Thyroid gland (tissue), 4 donors: Measurements from ENCODE around the gene PLXNB3. TPM values are rescaled to one million over a fixed set of nuclear protein-coding genes. Genes with fewer than 3 reads are reported as not detected.

Experiments
- total RNA-seq, 4 donors: library from RNA; depleted of rRNA; stranded (reverse); fragments of >200 nt; gene quantifications; one replicate each; pipeline ENCODE4 v1.2.3, GENCODE V29; 2016

The PLXNB3 gene
- total RNA-seq, 4 donors from 2014 or later = 0.67 to 2.0 (median 1.1) TPM

Other genes with a start within 250 kb of the PLXNB3 start
- not detected for gene ATP2B3, start 246.6 kb upstream of the PLXNB3 start, total RNA-seq
- gene CCNQ, start 165.1 kb upstream of the PLXNB3 start, total RNA-seq = 10 to 100 TPM; 22.0 to 43.3 (median 33.0) TPM
- gene DUSP9, start 117.0 kb upstream of the PLXNB3 start, total RNA-seq = not detected
- under 1 TPM in 1 of 4 donors, not detected in 3; 0.83 TPM for gene PNCK, start 90.4 kb upstream of the PLXNB3 start, total RNA-seq
- 1 to 10 TPM; 4.0 to 8.0 (median 6.1) TPM for gene SLC6A8, start 76.3 kb upstream of the PLXNB3 start, total RNA-seq
- 100 to 1,000 TPM; 170 to 228 (median 185) TPM for gene BCAP31, start 39.9 kb upstream of the PLXNB3 start, total RNA-seq
- gene ABCD1, start 39.4 kb upstream of the PLXNB3 start, total RNA-seq = 10 to 100 TPM in 1 of 4 donors, 1 to 10 TPM in 3; 7.0 to 11.8 (median 8.9) TPM
- gene SRPK3, start 16.8 kb downstream of the PLXNB3 start, total RNA-seq = under 1 TPM in 1 of 4 donors, not detected in 3; 0.22 TPM
- gene IDH3G, start 30.1 kb downstream of the PLXNB3 start, total RNA-seq = 100 to 1,000 TPM in 3 of 4 donors, 10 to 100 TPM in 1; 77.7 to 148 (median 115) TPM
- gene SSR4, start 30.4 kb downstream of the PLXNB3 start, total RNA-seq = 100 to 1,000 TPM; 177 to 359 (median 279) TPM
- 1 to 10 TPM; 3.2 to 7.0 (median 4.5) TPM for gene PDZD4, start 66.3 kb downstream of the PLXNB3 start, total RNA-seq
- 1 to 10 TPM in 1 of 4 donors, under 1 TPM in 3; 0.45 to 2.2 (median 0.75) TPM for gene L1CAM, start 121.9 kb downstream of the PLXNB3 start, total RNA-seq
- 1 to 10 TPM in 3 of 4 donors, not detected in 1; 1.1 to 2.8 (median 2.6) TPM for gene AVPR2, start 140.4 kb downstream of the PLXNB3 start, total RNA-seq
- gene ARHGAP4, start 162.0 kb downstream of the PLXNB3 start, total RNA-seq = 10 to 100 TPM in 2 of 4 donors, 1 to 10 TPM in 2; 6.5 to 37.0 (median 12.2) TPM
- 10 to 100 TPM; 58.7 to 89.3 (median 69.7) TPM for gene NAA10, start 170.8 kb downstream of the PLXNB3 start, total RNA-seq
- 10 to 100 TPM in 1 of 4 donors, 1 to 10 TPM in 3; 3.6 to 16.5 (median 4.4) TPM for gene RENBP, start 180.4 kb downstream of the PLXNB3 start, total RNA-seq
- gene HCFC1, start 207.6 kb downstream of the PLXNB3 start, total RNA-seq = 100 to 1,000 TPM in 1 of 4 donors, 10 to 100 TPM in 3; 23.5 to 119 (median 52.3) TPM
- gene TMEM187, start 208.5 kb downstream of the PLXNB3 start, total RNA-seq = 10 to 100 TPM in 1 of 4 donors, 1 to 10 TPM in 3; 3.8 to 10.7 (median 8.7) TPM